ENCODE measurements around the gene NHSL1.
A peak's percentile ranks its signal among the peaks of the same experiment; 100 is the strongest.

NHSL1 gene

DNA sequence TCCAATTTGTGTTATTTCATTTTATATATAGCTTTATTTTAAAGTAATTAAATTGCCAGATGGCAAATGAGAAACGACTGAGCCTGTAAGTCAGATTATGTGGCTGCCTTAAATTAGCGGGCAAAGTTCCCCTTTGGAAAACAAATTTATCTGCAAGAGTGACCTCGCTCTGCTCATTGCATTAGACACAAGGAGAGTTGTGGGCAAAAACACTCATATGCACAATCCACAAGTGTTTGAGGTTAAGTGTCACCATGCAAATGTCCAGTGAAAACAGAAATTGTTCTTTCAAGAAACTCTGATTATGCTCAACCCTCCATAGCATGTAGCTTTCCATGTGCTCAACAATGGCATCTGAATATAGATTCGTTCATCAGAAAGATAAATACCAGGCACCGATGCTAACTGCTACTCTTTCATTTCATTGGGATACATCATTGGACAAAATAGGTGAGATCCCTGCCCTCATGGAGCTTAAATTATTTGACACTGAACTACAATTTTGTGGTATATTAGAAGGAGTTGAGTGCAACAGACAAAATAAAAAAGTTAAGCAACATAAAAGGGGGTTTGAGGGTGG, 1.7 kb upstream of the NHSL1 start:
- Histone ChIP-seq H3F3A (ENCODE audit: control insufficient read depth, insufficient read depth) (peaks cover 5% of the 10 kb centered on the region; the same call in 1 of the 2 replicates), H3K4me2 (ENCODE audit: low read length) (no peak overlapping the region), H3K27ac (ENCODE audit: low read depth, low read length) (no peak overlapping the region), H3K4me3 (ENCODE audit: low read length) (no peak overlapping the region), H4K20me1 (ENCODE audit: control insufficient read depth, insufficient read depth, low read depth, low read length) (no peaks in the 10 kb centered on the region), H3K9me2 (replicated peaks; ENCODE audit: control insufficient read depth, low read length) (no peaks in the 10 kb centered on the region), H3K4me1 (ENCODE audit: control insufficient read depth, low read length) (peaks cover 36% of the 10 kb centered on the region), H3K79me2 (ENCODE audit: control insufficient read depth, low read length) (no peaks in the 10 kb centered on the region), H3K9me3 (ENCODE audit: control insufficient read depth, insufficient read depth, low read length) (no peaks in the 10 kb centered on the region), H3K36me3 (ENCODE audit: control insufficient read depth, low read length) (no peaks in the 10 kb centered on the region), H3K27me3 (ENCODE audit: control insufficient read depth, low read length) (0 out of 2 replicates have a peak, but pooled peaks cover 2% of the 10 kb centered on the region)
- TF ChIP-seq EZH2phosphoT487 (IDR thresholded peaks at IDR 0.05; ENCODE audit: borderline replicate concordance, low read length): no peak
- TF ChIP-seq, protein P1, sequence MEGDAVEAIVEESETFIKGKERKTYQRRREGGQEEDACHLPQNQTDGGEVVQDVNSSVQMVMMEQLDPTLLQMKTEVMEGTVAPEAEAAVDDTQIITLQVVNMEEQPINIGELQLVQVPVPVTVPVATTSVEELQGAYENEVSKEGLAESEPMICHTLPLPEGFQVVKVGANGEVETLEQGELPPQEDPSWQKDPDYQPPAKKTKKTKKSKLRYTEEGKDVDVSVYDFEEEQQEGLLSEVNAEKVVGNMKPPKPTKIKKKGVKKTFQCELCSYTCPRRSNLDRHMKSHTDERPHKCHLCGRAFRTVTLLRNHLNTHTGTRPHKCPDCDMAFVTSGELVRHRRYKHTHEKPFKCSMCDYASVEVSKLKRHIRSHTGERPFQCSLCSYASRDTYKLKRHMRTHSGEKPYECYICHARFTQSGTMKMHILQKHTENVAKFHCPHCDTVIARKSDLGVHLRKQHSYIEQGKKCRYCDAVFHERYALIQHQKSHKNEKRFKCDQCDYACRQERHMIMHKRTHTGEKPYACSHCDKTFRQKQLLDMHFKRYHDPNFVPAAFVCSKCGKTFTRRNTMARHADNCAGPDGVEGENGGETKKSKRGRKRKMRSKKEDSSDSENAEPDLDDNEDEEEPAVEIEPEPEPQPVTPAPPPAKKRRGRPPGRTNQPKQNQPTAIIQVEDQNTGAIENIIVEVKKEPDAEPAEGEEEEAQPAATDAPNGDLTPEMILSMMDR (IDR thresholded peaks at IDR 0.05; ENCODE audit: low read depth, low read length, poor library complexity, severe bottlenecking): no peak

- peak overlapping the region; percentile 70 for H3K4me3 ChIP-seq (ENCODE audit: low read length)
- no peak for TF ChIP-seq EZH2phosphoT487 (IDR thresholded peaks at IDR 0.05; ENCODE audit: borderline replicate concordance, low read length)
- TF ChIP-seq, protein P1 (IDR thresholded peaks at IDR 0.05; ENCODE audit: low read depth, low read length, poor library complexity, severe bottlenecking): no peak
- H3K36me3 ChIP-seq (ENCODE audit: control insufficient read depth, low read length): no peaks in the 10 kb centered on the region
- no peaks in the 10 kb centered on the region for H4K20me1 ChIP-seq (ENCODE audit: control insufficient read depth, insufficient read depth, low read depth, low read length)
- H3F3A ChIP-seq (ENCODE audit: control insufficient read depth, insufficient read depth): peaks cover 5% of the 10 kb centered on the region; the same call in 1 of the 2 replicates
- H3K79me2 ChIP-seq (ENCODE audit: control insufficient read depth, low read length): no peaks in the 10 kb centered on the region
- peaks cover 36% of the 10 kb centered on the region for H3K4me1 ChIP-seq (ENCODE audit: control insufficient read depth, low read length)
- 0 out of 2 replicates have a peak, but pooled peaks cover 2% of the 10 kb centered on the region for H3K27me3 ChIP-seq (ENCODE audit: control insufficient read depth, low read length)
- H3K9me2 ChIP-seq (replicated peaks; ENCODE audit: control insufficient read depth, low read length): no peaks in the 10 kb centered on the region
- no peaks in the 10 kb centered on the region for H3K9me3 ChIP-seq (ENCODE audit: control insufficient read depth, insufficient read depth, low read length)
- peak overlapping the region; percentile 78 for H3K4me2 ChIP-seq (ENCODE audit: low read length)
- H3K27ac ChIP-seq (ENCODE audit: low read depth, low read length): peak overlapping the region; percentile 81
These were observed 861 bp upstream of the NHSL1 start for GRCh38 chr6:138500045-138500665.

DNA sequence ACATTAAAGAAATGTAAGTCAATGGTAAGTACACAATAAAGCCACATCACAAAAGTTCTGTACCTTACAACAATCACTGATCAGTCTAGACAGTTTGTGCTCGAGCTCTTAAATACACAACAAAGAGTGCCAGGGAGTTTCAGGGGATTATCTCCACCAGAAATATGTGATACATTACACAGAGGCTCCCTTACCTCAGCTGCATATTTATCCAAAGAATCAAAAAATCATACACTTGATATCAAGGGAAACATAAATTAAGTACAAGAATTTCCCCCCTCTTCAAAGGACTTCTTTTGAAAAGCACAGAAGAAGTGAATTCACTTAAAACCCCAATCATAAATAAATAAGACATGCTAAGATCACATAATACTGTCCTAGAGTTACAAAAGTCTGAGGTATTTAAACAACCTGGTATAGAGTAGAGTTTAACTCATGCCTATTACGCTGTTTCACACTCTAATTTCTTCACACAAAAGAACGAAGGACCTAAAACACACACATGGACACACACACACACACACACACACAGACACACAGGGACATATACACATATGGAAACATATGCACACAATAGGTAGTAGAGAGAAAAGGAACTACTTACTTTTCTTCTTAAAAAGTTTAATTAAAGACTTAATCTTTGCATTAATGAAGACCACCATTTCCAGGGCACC, 528 bp downstream of the NHSL1 start:
- H3K9me2 ChIP-seq (replicated peaks; ENCODE audit: control insufficient read depth, low read length): no peaks in the 10 kb centered on the region
- H3K4me2 ChIP-seq (ENCODE audit: low read length): peak overlapping the region; percentile 78
- no peaks in the 10 kb centered on the region for H3K79me2 ChIP-seq (ENCODE audit: control insufficient read depth, low read length)
- H3K4me1 ChIP-seq (ENCODE audit: control insufficient read depth, low read length): peaks cover 36% of the 10 kb centered on the region
- peak overlapping the region; percentile 70 for H3K4me3 ChIP-seq (ENCODE audit: low read length)
- H3K27me3 ChIP-seq (ENCODE audit: control insufficient read depth, low read length): 0 out of 2 replicates have a peak, but pooled peaks cover 2% of the 10 kb centered on the region
- peak overlapping the region; percentile 81 for H3K27ac ChIP-seq (ENCODE audit: low read depth, low read length)
- peaks cover 5% of the 10 kb centered on the region; the same call in 1 of the 2 replicates for H3F3A ChIP-seq (ENCODE audit: control insufficient read depth, insufficient read depth)
- no peaks in the 10 kb centered on the region for H4K20me1 ChIP-seq (ENCODE audit: control insufficient read depth, insufficient read depth, low read depth, low read length)
- H3K9me3 ChIP-seq (ENCODE audit: control insufficient read depth, insufficient read depth, low read length): no peaks in the 10 kb centered on the region
- H3K36me3 ChIP-seq (ENCODE audit: control insufficient read depth, low read length): no peaks in the 10 kb centered on the region
- TF ChIP-seq, protein P1 (IDR thresholded peaks at IDR 0.05; ENCODE audit: low read depth, low read length, poor library complexity, severe bottlenecking): no peak
- TF ChIP-seq EZH2phosphoT487 (IDR thresholded peaks at IDR 0.05; ENCODE audit: borderline replicate concordance, low read length): no peak
